Fibroblast of villous mesenchyme (primary cell): ENCODE data around the gene HSF2. TPM values are rescaled to one million over a fixed set of nuclear protein-coding genes. Genes with fewer than 3 reads are reported as not detected.

Source experiments
- DNase-seq: peaks from one replicate; pipeline ENCODE4 v3.0.0-alpha.2; 2010; ENCODE audit warnings: low read depth
- H3K4me3 ChIP-seq: 2 replicates; pipeline ENCODE4 v1.5.1; 2011; ENCODE audit warnings: low read depth, mild to moderate bottlenecking, low read length
- total RNA-seq: library from RNA; depleted of rRNA; stranded (reverse); fragments of >200 nt; gene quantifications from 2 replicates; pipeline ENCODE4 v1.2.3, GENCODE V29; 2012
- TF ChIP-seq, protein P1 (sequence below): IDR thresholded peaks from 2 replicates; pipeline ENCODE4 v1.5.1; 2012; ENCODE audit warnings: low read depth, mild to moderate bottlenecking, low read length; ENCODE audit not compliant: insufficient read depth

Gene HSF2
- total RNA-seq, 1 donor: 36.7 TPM

- TF ChIP-seq, protein P1, sequence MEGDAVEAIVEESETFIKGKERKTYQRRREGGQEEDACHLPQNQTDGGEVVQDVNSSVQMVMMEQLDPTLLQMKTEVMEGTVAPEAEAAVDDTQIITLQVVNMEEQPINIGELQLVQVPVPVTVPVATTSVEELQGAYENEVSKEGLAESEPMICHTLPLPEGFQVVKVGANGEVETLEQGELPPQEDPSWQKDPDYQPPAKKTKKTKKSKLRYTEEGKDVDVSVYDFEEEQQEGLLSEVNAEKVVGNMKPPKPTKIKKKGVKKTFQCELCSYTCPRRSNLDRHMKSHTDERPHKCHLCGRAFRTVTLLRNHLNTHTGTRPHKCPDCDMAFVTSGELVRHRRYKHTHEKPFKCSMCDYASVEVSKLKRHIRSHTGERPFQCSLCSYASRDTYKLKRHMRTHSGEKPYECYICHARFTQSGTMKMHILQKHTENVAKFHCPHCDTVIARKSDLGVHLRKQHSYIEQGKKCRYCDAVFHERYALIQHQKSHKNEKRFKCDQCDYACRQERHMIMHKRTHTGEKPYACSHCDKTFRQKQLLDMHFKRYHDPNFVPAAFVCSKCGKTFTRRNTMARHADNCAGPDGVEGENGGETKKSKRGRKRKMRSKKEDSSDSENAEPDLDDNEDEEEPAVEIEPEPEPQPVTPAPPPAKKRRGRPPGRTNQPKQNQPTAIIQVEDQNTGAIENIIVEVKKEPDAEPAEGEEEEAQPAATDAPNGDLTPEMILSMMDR: no peak
- no peak for DNase-seq
- no peak overlapping the region for H3K4me3 ChIP-seq
Observed at GRCh38 chr6:122367171-122367570, 32.3 kb upstream of the HSF2 start.

- H3K4me3 ChIP-seq: no peak overlapping the region
- no peak for DNase-seq
Observed at GRCh38 chr6:122369536-122369935, 29.9 kb upstream of the HSF2 start.

DNA sequence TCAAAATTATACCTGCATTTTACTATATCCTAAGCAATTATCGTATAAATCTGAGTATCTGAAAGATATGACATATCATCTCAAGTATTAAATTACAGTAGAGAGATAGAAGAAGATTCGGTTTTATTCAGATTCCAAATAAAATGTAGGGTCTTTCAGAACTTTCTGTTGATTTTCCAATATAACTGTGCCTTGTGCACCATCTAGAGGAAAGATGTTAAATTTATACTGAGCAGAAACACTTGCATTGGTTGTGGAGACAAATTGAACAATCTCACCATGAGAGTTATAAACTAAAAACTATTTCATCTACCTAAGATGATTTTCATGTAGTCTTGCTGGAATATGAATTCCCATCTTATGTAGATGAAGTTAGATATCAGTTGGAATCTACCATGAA lies 26.8 kb upstream of the HSF2 start:
- DNase-seq: peak; percentile 5
- TF ChIP-seq, protein P1: peak; percentile 35
- H3K4me3 ChIP-seq: no peak overlapping the region

More at GRCh38 chr6:122369536-122369935, 29.9 kb upstream of the HSF2 start:
- TF ChIP-seq, protein P1: no peak

GRCh38 chr6:122374307-122374706 lies 25.1 kb upstream of the HSF2 start:
- TF ChIP-seq, protein P1: no peak
- H3K4me3 ChIP-seq: no peak overlapping the region
- no peak for DNase-seq

GRCh38 chr6:122376246-122376645 lies 23.2 kb upstream of the HSF2 start:
- H3K4me3 ChIP-seq: no peak overlapping the region
- TF ChIP-seq, protein P1: no peak
- DNase-seq: no peak

DNA sequence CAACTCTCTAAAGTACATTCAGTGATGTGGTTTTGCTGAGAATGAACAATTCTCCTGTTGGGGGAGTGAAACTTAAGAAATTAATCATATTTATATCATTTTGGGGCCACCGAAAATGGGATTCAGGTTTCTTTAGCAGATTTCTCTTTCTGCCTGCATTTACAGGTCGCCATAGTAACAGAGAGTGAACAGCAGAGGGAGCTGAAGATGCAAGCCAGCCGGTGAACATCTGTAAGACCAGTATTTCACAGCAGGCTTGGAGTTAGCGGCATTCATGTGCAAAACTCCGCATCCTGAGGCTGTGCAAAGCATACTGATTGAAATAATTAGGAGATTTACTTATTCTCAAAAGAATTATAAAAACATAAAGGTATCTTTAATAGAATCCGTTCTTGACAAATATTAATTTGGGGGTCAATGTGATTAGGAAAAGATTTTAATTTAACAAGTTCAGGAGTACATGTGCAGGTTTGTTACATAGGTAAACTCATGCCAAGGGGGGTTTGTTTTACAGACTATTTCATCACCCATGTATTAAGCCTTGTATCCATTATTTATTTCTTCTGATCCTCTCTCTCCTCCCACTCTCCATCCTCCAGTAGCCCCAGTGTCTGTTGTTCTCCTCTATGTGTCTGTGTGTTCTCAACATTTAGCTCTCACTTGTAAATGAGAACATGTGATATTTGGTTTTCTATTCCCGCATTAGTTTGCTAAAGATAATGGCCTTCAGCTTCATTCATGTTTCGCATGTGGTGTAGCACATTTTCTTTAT lies 17.8 kb upstream of the HSF2 start:
- no peak overlapping the region for H3K4me3 ChIP-seq
- DNase-seq: peak; percentile 83
- TF ChIP-seq, protein P1: peak; percentile 79
